Astrocyte (in vitro differentiated cells and primary cell): ENCODE measurements around the gene TMEM107.

Experiments used
- CTCF ChIP-seq: IDR thresholded peaks from 2 replicates; pipeline ENCODE4 v1.5.1; 2011; ENCODE audit warnings: low read depth, mild to moderate bottlenecking, inconsistent platforms, low read length, moderate library complexity; ENCODE audit not compliant: insufficient read depth
- EZH2 ChIP-seq: IDR thresholded peaks from 2 replicates; pipeline ENCODE4 v1.6.1; 2012; ENCODE audit warnings: mild to moderate bottlenecking, low read length, inconsistent platforms; ENCODE audit not compliant: insufficient read depth

- TF ChIP-seq CTCF (no peak), EZH2 (no peak)
Measured at GRCh38 chr17:8128125-8128784, 47.9 kb downstream of the TMEM107 start.
